ENCODE data around the gene MYBPC3. TPM values are rescaled to one million over a fixed set of nuclear protein-coding genes. Genes with fewer than 3 reads are reported as not detected.

The MYBPC3 gene
- total and polyA plus RNA-seq, 2 donors from 2014 or later: 0.19 to 0.52 TPM

GRCh38 chr11:47348859-47349258 lies 3.6 kb downstream of the MYBPC3 start:
- peak in 2 of 5 donors; percentile 18 to 32 for DNase-seq
- intact Hi-C loops (cut with DNase I): no loop called here
- no peak overlapping the region for H3K9ac ChIP-seq (ENCODE audit: low read length in 3 of 3)
- no peak overlapping the region for H3K27ac ChIP-seq (ENCODE audit: low read depth in 2 of 2, low read length in 2 of 2)
- H3K27me3 ChIP-seq (ENCODE audit: control insufficient read depth, insufficient read depth, low read length): no peaks in the 10 kb centered on the region
- no peak for FAIRE-seq
- no peaks in the 10 kb centered on the region for H3K36me3 ChIP-seq (ENCODE audit: control insufficient read depth in 2 of 3, insufficient read depth in 3 of 3, low read length in 3 of 3)
- peaks cover 0 to 2% (median 0%) of the 10 kb centered on the region in 3 donors for H3K4me1 ChIP-seq (ENCODE audit: control insufficient read depth in 2 of 3, insufficient read depth in 2 of 3, low read depth in 1 of 3, low read length in 3 of 3)
- peak; percentile 18 for TF ChIP-seq CTCF (IDR thresholded peaks at IDR 0.05; ENCODE audit: borderline replicate concordance, extremely low read depth, insufficient read depth)
- no peak overlapping the region for H3K4me3 ChIP-seq (ENCODE audit: low read length in 3 of 3)
- H3K9me3 ChIP-seq (ENCODE audit: control insufficient read depth in 2 of 3, insufficient read depth in 1 of 3, low read length in 3 of 3): no peaks in the 10 kb centered on the region

- FAIRE-seq: no peak
- Histone ChIP-seq H3K9me3 (ENCODE audit: control insufficient read depth in 2 of 3, insufficient read depth in 1 of 3, low read length in 3 of 3) (no peaks in the 10 kb centered on the region), H3K27me3 (ENCODE audit: control insufficient read depth, insufficient read depth, low read length) (no peaks in the 10 kb centered on the region), H3K4me3 (ENCODE audit: low read length in 3 of 3) (no peak overlapping the region), H3K4me1 (ENCODE audit: control insufficient read depth in 2 of 3, insufficient read depth in 2 of 3, low read depth in 1 of 3, low read length in 3 of 3) (peaks cover 0 to 2% (median 0%) of the 10 kb centered on the region in 3 donors), H3K27ac (ENCODE audit: low read depth in 2 of 2, low read length in 2 of 2) (no peak overlapping the region), H3K36me3 (ENCODE audit: control insufficient read depth in 2 of 3, insufficient read depth in 3 of 3, low read length in 3 of 3) (no peaks in the 10 kb centered on the region), H3K9ac (ENCODE audit: low read length in 3 of 3) (no peak overlapping the region)
- no peak for TF ChIP-seq CTCF (IDR thresholded peaks at IDR 0.05; ENCODE audit: borderline replicate concordance, extremely low read depth, insufficient read depth)
- peak in 1 of 5 donors; percentile 73 for DNase-seq
- intact Hi-C loops (cut with DNase I): no loop called here
Measured at GRCh38 chr11:47348131-47348802, 4.2 kb downstream of the MYBPC3 start.

DNA sequence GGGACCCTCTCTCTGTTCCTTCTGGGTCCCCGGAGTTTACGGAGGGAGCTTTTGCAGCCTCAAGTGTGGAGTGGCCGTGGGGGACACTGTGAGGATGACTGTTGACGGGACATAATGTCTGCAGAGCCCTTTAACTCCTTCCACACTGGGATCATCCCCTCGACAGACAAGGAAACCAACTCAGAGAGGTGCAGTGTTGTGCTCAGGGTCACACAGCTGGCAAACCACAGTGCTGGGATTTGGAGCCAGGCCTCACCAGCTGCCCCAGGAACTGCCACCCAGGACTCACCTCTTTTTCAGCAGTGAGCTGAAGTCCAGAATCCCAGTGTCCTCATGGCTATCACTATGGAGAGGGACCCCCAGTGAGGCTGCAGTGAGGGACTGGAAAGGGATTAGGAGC lies 5.4 kb downstream of the MYBPC3 start:
- no peak for FAIRE-seq
- Histone ChIP-seq H3K9ac (ENCODE audit: low read length in 3 of 3) (no peak overlapping the region), H3K9me3 (ENCODE audit: control insufficient read depth in 2 of 3, insufficient read depth in 1 of 3, low read length in 3 of 3) (no peaks in the 10 kb centered on the region), H3K27ac (ENCODE audit: low read depth in 2 of 2, low read length in 2 of 2) (no peak overlapping the region), H3K36me3 (ENCODE audit: control insufficient read depth in 2 of 3, insufficient read depth in 3 of 3, low read length in 3 of 3) (no peaks in the 10 kb centered on the region), H3K27me3 (ENCODE audit: control insufficient read depth, insufficient read depth, low read length) (no peaks in the 10 kb centered on the region), H3K4me3 (ENCODE audit: low read length in 3 of 3) (no peak overlapping the region), H3K4me1 (ENCODE audit: control insufficient read depth in 2 of 3, insufficient read depth in 2 of 3, low read depth in 1 of 3, low read length in 3 of 3) (peaks cover 0 to 2% (median 0%) of the 10 kb centered on the region in 3 donors)
- DNase-seq: no peak
- no peak for TF ChIP-seq CTCF (IDR thresholded peaks at IDR 0.05; ENCODE audit: borderline replicate concordance, extremely low read depth, insufficient read depth)
- intact Hi-C loops (cut with DNase I): no loop called here
